Measurements from ENCODE around the gene AP2B1.

- TF ChIP-seq YY1 (IDR thresholded peaks at IDR 0.05; ENCODE audit: extremely low read depth, insufficient replicate concordance, low read depth, low read length) (no peak), REST (IDR thresholded peaks at IDR 0.05; ENCODE audit: low read depth) (no peak), CTCF (IDR thresholded peaks at IDR 0.05 in 2 of 3, conservative IDR thresholded peaks at IDR 0.05 in 1 of 3; ENCODE audit: borderline replicate concordance in 1 of 3, insufficient read depth in 1 of 3, low read depth in 2 of 3, low read length in 2 of 3) (no peak), EZH2 (IDR thresholded peaks at IDR 0.05) (no peak), POLR2A (IDR thresholded peaks at IDR 0.05; ENCODE audit: borderline replicate concordance, extremely low read depth, insufficient read depth, insufficient read length) (no peak), MAX (IDR thresholded peaks at IDR 0.05) (no peak), SP1 (IDR thresholded peaks at IDR 0.05; ENCODE audit: low read depth) (no peak)
Observed at GRCh38 chr17:35616536-35616935, 29.4 kb downstream of the AP2B1 start.
